HepG2 (cell line): Measurements from ENCODE around the gene KIF27. TPM values are rescaled to one million over a fixed set of nuclear protein-coding genes. Genes with fewer than 3 reads are reported as not detected.

Experiments
- AHDC1 ChIP-seq: sonication (generic); formaldehyde crosslinking; IDR thresholded peaks from 2 replicates; pipeline ENCODE4 v1.5.1; 2020; ENCODE audit warnings: mild to moderate bottlenecking, missing genetic modification reagents, borderline replicate concordance
- ATAD3A ChIP-seq: sonication (generic); formaldehyde crosslinking; IDR thresholded peaks from 2 replicates; pipeline ENCODE4 v1.4.0; 2020; ENCODE audit warnings: missing genetic modification reagents
- BORCS8-MEF2B ChIP-seq: sonication (generic); formaldehyde crosslinking; IDR thresholded peaks from 2 replicates; pipeline ENCODE4 v1.8.0; 2022; ENCODE audit warnings: mild to moderate bottlenecking, missing genetic modification reagents
- CC2D1A ChIP-seq: sonication (generic); formaldehyde crosslinking; IDR thresholded peaks from 2 replicates; pipeline ENCODE4 v1.8.1; 2023; ENCODE audit warnings: mild to moderate bottlenecking, missing genetic modification reagents
- HDAC6 ChIP-seq: fragments of 200-600 bp; sonication (generic); IDR thresholded peaks from 2 replicates; pipeline ENCODE4 v1.7.0; 2017; ENCODE audit warnings: mild to moderate bottlenecking, antibody characterized with exemption, low read length, low read depth
- HOXD1 ChIP-seq: sonication (generic); formaldehyde crosslinking; IDR thresholded peaks from 2 replicates; pipeline ENCODE4 v1.5.0; 2020; ENCODE audit warnings: missing genetic modification reagents
- PTBP1 ChIP-seq: fragments of 200-400 bp; formaldehyde crosslinking; IDR thresholded peaks from 2 replicates; pipeline ENCODE4 v1.6.1; 2018; ENCODE audit warnings: low read length, low read depth; ENCODE audit not compliant: poor library complexity, severe bottlenecking
- ZNF546 ChIP-seq: sonication (generic); formaldehyde crosslinking; conservative IDR thresholded peaks from 2 replicates; pipeline ENCODE4 v1.8.1; 2023; ENCODE audit warnings: mild to moderate bottlenecking, missing genetic modification reagents
- ZNF704 ChIP-seq: sonication (generic); formaldehyde crosslinking; IDR thresholded peaks from 2 replicates; pipeline ENCODE4 v1.8.1; 2023; ENCODE audit warnings: mild to moderate bottlenecking, inconsistent platforms, moderate library complexity, missing genetic modification reagents, borderline replicate concordance
- polyA plus RNA-seq, 8 experiments: library from polyadenylated mRNA; depleted of rRNA in 3 of 8; stranded (reverse) in 7 of 8; unstranded in 1 of 8; fragments of >200 nt; fragmentation: Illumina TruSeq in 4 of 8; extraction: Trizol in 4 of 8; gene quantifications; 2 replicates each; pipeline versions ENCODE4 v1.2.1 to v1.2.3, GENCODE V29; 2011 to 2016; ENCODE audit warnings: low read depth in 4 of 8, missing spikeins in 1 of 8, mixed read lengths in 1 of 8; ENCODE audit not compliant: insufficient read depth in 1 of 8
- total RNA-seq, 5 experiments: library from RNA; depleted of rRNA; stranded (reverse); fragments of >200 nt; fragmentation: Illumina TruSeq; extraction: Trizol; gene quantifications; 2 replicates each; pipeline ENCODE4 v1.2.3, GENCODE V29; 2016; ENCODE audit warnings: low read depth in 1 of 5
- TF ChIP-seq, protein P1 (sequence below): IDR thresholded peaks from 2 replicates; pipeline ENCODE4 v1.6.1; 2016; ENCODE audit warnings: mild to moderate bottlenecking
- TF ChIP-seq, protein P2 (sequence below): sonication (generic); formaldehyde crosslinking; IDR thresholded peaks from 2 replicates; pipeline ENCODE4 v1.5.0; 2020; ENCODE audit warnings: mild to moderate bottlenecking, missing genetic modification reagents, borderline replicate concordance

KIF27 gene
- total and polyA plus RNA-seq, 2 of the 13 experiments (the other 11 are each of a cell fraction or from before 2014, with no cell fraction given): 0.95 to 4.1 TPM

GRCh38 chr9:83920927-83921707 is at the start of gene KIF27 (continued):
- TF ChIP-seq, protein P1, sequence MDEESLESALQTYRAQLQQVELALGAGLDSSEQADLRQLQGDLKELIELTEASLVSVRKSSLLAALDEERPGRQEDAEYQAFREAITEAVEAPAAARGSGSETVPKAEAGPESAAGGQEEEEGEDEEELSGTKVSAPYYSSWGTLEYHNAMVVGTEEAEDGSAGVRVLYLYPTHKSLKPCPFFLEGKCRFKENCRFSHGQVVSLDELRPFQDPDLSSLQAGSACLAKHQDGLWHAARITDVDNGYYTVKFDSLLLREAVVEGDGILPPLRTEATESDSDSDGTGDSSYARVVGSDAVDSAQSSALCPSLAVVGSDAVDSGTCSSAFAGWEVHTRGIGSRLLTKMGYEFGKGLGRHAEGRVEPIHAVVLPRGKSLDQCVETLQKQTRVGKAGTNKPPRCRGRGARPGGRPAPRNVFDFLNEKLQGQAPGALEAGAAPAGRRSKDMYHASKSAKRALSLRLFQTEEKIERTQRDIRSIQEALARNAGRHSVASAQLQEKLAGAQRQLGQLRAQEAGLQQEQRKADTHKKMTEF (CRISPR knock-in tag): peak; percentile 65; the same call in 1 of the 2 replicates
- TF ChIP-seq ATAD3A (no peak), ZNF546 (CRISPR knock-in tag) (no peak), ZNF704 (CRISPR knock-in tag) (no peak), BORCS8-MEF2B (CRISPR knock-in tag) (peak; percentile 72; the same call in 1 of the 2 replicates), HDAC6 (no peak), HOXD1 (CRISPR knock-in tag) (no peak), PTBP1 (no peak), CC2D1A (CRISPR knock-in tag) (no peak), AHDC1 (CRISPR knock-in tag) (peak; percentile 57; the same call in 1 of the 2 replicates)
- TF ChIP-seq, protein P2, sequence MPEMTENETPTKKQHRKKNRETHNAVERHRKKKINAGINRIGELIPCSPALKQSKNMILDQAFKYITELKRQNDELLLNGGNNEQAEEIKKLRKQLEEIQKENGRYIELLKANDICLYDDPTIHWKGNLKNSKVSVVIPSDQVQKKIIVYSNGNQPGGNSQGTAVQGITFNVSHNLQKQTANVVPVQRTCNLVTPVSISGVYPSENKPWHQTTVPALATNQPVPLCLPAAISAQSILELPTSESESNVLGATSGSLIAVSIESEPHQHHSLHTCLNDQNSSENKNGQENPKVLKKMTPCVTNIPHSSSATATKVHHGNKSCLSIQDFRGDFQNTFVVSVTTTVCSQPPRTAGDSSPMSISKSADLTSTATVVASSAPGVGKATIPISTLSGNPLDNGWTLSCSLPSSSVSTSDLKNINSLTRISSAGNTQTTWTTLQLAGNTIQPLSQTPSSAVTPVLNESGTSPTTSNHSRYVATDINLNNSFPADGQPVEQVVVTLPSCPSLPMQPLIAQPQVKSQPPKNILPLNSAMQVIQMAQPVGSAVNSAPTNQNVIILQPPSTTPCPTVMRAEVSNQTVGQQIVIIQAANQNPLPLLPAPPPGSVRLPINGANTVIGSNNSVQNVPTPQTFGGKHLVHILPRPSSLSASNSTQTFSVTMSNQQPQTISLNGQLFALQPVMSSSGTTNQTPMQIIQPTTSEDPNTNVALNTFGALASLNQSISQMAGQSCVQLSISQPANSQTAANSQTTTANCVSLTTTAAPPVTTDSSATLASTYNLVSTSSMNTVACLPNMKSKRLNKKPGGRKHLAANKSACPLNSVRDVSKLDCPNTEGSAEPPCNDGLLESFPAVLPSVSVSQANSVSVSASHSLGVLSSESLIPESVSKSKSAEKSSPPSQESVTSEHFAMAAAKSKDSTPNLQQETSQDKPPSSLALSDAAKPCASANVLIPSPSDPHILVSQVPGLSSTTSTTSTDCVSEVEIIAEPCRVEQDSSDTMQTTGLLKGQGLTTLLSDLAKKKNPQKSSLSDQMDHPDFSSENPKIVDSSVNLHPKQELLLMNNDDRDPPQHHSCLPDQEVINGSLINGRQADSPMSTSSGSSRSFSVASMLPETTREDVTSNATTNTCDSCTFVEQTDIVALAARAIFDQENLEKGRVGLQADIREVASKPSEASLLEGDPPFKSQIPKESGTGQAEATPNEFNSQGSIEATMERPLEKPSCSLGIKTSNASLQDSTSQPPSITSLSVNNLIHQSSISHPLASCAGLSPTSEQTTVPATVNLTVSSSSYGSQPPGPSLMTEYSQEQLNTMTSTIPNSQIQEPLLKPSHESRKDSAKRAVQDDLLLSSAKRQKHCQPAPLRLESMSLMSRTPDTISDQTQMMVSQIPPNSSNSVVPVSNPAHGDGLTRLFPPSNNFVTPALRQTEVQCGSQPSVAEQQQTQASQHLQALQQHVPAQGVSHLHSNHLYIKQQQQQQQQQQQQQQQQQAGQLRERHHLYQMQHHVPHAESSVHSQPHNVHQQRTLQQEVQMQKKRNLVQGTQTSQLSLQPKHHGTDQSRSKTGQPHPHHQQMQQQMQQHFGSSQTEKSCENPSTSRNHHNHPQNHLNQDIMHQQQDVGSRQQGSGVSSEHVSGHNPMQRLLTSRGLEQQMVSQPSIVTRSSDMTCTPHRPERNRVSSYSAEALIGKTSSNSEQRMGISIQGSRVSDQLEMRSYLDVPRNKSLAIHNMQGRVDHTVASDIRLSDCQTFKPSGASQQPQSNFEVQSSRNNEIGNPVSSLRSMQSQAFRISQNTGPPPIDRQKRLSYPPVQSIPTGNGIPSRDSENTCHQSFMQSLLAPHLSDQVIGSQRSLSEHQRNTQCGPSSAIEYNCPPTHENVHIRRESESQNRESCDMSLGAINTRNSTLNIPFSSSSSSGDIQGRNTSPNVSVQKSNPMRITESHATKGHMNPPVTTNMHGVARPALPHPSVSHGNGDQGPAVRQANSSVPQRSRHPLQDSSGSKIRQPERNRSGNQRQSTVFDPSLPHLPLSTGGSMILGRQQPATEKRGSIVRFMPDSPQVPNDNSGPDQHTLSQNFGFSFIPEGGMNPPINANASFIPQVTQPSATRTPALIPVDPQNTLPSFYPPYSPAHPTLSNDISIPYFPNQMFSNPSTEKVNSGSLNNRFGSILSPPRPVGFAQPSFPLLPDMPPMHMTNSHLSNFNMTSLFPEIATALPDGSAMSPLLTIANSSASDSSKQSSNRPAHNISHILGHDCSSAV: no peak
